Right atrium auricular region (tissue), 2 donors: Measurements from ENCODE around the gene DYNLL2. TPM values are rescaled to one million over a fixed set of nuclear protein-coding genes. Genes with fewer than 3 reads are reported as not detected.

ENCODE experiments used
- DNase-seq: peaks from one replicate; pipeline ENCODE4 v3.0.0-alpha.2; 2019; ENCODE audit warnings: low spot score
- H3K27ac ChIP-seq, 2 donors: fragments of 200-600 bp; sonication (generic); 1 replicate in 1 of 2; 2 replicates in 1 of 2; pipeline ENCODE4 v1.5.1; 2016 to 2019
- H3K27me3 ChIP-seq, 2 donors: fragments of 200-600 bp; sonication (generic); one replicate each; pipeline versions ENCODE4 v1.5.1 to v1.6.0; 2017 to 2019
- H3K36me3 ChIP-seq: fragments of 200-600 bp; sonication (generic); one replicate; pipeline ENCODE4 v1.5.1; 2016
- H3K4me1 ChIP-seq, 2 donors: fragments of 200-600 bp; sonication (generic); one replicate each; pipeline versions ENCODE4 v1.5.1 to v1.6.0; 2017 to 2019
- H3K4me3 ChIP-seq, 2 donors: fragments of 200-600 bp; sonication (generic); 1 replicate in 1 of 2; 2 replicates in 1 of 2; pipeline ENCODE4 v1.5.1; 2017 to 2019; ENCODE audit warnings: mild to moderate bottlenecking in 1 of 2, moderate library complexity in 1 of 2
- H3K9me3 ChIP-seq, 2 donors: fragments of 200-600 bp; sonication (generic); one replicate each; pipeline ENCODE4 v1.5.1; 2019
- CTCF ChIP-seq, 2 donors: fragments of 200-600 bp; sonication (generic); IDR thresholded peaks; one replicate each; pipeline ENCODE4 v1.5.1; 2019; ENCODE audit warnings: antibody characterized with exemption in 2 of 2
- total RNA-seq, 2 donors: library from RNA; depleted of rRNA; stranded (reverse); fragments of >200 nt; gene quantifications; one replicate each; pipeline ENCODE4 v1.1.0, GENCODE V29; 2016

The DYNLL2 gene
- total RNA-seq, 2 donors from 2014 or later: 27.7 to 27.9 TPM

DNA sequence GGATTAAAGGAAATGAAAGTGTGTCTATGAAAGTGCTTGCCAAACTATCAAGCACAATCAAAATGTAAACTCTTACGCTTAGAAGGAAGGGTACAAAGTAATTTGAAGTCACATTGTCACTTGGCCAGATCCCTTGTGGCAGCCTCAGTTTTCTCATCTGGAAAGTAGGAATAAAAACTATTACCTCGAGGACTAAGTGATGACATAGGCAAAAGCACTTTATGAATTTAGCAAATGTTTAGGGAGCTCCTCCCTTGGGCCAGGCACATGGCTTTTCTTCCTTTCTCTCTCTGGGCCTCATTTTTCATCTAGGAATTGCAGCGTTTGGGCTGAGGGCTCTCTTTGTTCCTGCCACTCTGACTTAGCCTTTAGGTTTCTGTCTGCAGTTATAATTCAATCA lies 28.5 kb downstream of the DYNLL2 start:
- H3K4me3 ChIP-seq: no peak overlapping the region
- no peaks in the 10 kb centered on the region for H3K4me1 ChIP-seq
- H3K9me3 ChIP-seq: no peaks in the 10 kb centered on the region
- DNase-seq: no peak
- H3K36me3 ChIP-seq: no peaks in the 10 kb centered on the region
- TF ChIP-seq CTCF (IDR thresholded peaks at IDR 0.05): no peak
- no peaks in the 10 kb centered on the region for H3K27me3 ChIP-seq
- no peak overlapping the region for H3K27ac ChIP-seq

DNA sequence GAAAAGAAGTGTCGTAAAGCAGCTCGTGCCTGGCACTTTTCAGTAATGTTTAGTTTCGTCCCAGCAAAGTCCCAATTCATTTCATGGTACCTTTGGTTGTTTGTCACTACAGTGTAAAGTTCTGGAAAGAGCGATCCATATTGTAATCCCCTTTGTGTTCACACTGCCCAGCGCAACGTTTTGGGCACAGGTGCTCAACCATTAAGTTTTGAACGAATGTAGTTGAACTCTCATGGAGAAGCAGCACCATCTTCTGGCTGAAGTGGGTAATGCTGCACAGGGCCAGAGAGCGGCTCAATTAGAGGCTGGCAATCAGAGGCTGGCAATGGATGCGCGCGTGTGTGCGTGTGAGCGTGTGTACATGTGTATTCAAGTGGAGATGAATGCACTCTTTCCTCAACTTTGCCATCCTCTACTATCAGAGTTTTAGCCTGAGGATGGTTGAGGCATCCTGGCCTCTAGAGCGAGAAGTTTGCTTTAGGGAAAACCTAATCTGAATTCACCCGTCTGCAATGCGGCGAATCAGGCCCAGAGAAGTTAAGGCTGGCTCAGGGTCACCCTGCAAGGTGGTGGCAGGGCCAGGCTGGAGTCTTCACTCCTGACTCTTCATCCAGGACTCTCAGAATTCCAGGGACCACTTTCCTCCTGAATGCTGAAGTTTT lies 29.9 kb downstream of the DYNLL2 start:
- Histone ChIP-seq H3K4me1 (no peaks in the 10 kb centered on the region), H3K4me3 (no peak overlapping the region), H3K27ac (no peak overlapping the region), H3K36me3 (no peaks in the 10 kb centered on the region), H3K9me3 (no peaks in the 10 kb centered on the region), H3K27me3 (no peaks in the 10 kb centered on the region)
- peak; percentile 83 for DNase-seq
- peak; percentile 87 to 96 for TF ChIP-seq CTCF (IDR thresholded peaks at IDR 0.05)

DNA sequence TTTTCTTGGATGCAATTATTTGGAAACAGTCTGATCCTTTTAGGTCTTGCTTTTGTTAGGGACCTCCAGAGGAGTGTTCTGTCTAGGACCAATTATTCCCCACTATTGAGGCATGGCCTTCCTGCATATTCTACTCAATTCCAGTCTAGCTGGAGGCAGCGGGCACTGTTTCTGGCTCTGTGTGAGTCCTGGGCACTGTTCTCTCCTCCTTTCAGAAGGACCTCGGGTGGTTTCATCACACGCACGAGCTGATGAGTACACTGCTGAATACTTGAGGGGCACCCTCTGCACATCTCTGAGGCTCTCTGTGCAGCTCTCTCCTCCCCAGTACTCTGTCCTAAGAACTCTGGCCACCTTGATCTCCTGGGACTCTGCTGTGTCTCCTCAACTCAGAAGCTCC lies 30.7 kb downstream of the DYNLL2 start:
- no peaks in the 10 kb centered on the region for H3K9me3 ChIP-seq
- no peak for TF ChIP-seq CTCF (IDR thresholded peaks at IDR 0.05)
- no peaks in the 10 kb centered on the region for H3K4me1 ChIP-seq
- no peak for DNase-seq
- no peak overlapping the region for H3K27ac ChIP-seq
- no peaks in the 10 kb centered on the region for H3K36me3 ChIP-seq
- H3K27me3 ChIP-seq: no peaks in the 10 kb centered on the region
- H3K4me3 ChIP-seq: no peak overlapping the region

DNA sequence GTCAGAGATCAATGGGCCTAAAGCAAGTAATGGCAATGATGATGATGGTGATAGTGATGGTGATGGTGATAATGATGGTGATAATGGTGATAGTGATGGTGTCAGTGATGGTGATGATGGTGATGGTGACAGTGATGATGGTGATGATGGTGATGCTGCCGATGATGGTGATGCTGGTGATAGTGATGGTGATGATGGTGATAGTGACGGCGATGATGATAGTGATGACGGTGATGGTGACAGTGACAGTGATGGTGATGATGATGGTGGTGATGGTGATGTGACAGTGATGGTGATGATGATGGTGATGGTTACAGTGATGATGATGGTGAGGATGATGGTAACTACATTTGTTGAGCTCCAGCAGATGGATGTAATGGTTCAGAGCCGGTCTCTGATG lies 34.2 kb downstream of the DYNLL2 start:
- no peaks in the 10 kb centered on the region for H3K4me1 ChIP-seq
- no peak for DNase-seq
- H3K9me3 ChIP-seq: no peaks in the 10 kb centered on the region
- H3K4me3 ChIP-seq: no peak overlapping the region
- H3K27ac ChIP-seq: no peak overlapping the region
- no peaks in the 10 kb centered on the region for H3K36me3 ChIP-seq
- H3K27me3 ChIP-seq: no peaks in the 10 kb centered on the region
- no peak for TF ChIP-seq CTCF (IDR thresholded peaks at IDR 0.05)

DNA sequence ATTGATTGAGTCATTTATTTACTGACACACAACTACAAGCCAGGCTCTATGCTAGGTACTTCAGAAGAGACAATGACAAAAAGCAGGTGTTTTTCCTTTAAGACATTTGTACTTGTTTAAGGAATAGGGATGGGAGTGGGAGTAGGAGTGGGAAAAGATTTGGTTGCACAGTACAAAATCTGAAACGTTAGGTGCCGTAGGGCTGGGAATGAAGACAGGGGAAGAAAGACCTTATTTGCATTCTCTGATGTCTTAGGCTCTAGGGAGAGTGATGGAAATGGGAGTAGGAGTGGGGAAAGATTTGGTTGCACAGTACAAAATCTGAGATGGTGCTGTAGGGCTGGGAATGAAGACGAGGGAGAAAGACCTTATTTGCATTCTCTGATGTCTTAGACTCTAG lies 36.3 kb downstream of the DYNLL2 start:
- no peaks in the 10 kb centered on the region for H3K4me1 ChIP-seq
- no peak for DNase-seq
- no peak for TF ChIP-seq CTCF (IDR thresholded peaks at IDR 0.05)
- no peak overlapping the region for H3K4me3 ChIP-seq
- no peaks in the 10 kb centered on the region for H3K36me3 ChIP-seq
- H3K9me3 ChIP-seq: no peaks in the 10 kb centered on the region
- H3K27me3 ChIP-seq: no peaks in the 10 kb centered on the region
- H3K27ac ChIP-seq: no peak overlapping the region

DNA sequence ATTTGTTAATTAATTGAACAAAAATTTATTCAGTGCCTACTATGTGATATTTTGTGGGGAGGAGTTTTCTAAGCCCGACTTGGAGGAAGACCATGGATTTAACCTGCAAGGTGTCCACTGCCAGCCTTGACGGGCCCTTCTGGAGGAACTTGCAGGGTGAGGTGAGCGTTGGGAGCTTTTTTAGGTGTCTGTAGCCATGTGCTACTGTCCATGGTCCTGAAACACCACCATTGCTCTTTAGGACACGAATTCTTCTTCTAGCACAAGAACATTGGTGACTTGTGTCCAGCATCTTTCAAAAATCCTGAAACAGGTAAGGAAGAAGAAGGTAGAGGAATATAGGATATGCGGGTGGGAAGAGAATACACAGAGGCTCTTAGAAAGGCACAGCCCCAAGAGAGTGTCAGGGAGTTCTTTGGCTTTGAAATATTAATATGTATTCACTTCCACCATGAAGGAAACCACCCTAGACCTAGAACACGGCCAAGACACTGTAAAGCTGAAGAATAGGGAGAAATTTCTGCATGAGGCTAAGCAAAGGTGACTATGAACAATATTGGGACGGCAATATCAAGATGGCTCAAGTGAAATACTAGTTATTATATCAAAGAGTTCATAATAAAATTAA lies 37.1 kb downstream of the DYNLL2 start:
- DNase-seq: no peak
- Histone ChIP-seq H3K4me3 (no peak overlapping the region), H3K27me3 (no peaks in the 10 kb centered on the region), H3K36me3 (no peaks in the 10 kb centered on the region), H3K4me1 (no peaks in the 10 kb centered on the region), H3K9me3 (no peaks in the 10 kb centered on the region), H3K27ac (no peak overlapping the region)
- TF ChIP-seq CTCF (IDR thresholded peaks at IDR 0.05): no peak
